Measurements from ENCODE around the gene MINDY4.

The MINDY4 gene

DNA sequence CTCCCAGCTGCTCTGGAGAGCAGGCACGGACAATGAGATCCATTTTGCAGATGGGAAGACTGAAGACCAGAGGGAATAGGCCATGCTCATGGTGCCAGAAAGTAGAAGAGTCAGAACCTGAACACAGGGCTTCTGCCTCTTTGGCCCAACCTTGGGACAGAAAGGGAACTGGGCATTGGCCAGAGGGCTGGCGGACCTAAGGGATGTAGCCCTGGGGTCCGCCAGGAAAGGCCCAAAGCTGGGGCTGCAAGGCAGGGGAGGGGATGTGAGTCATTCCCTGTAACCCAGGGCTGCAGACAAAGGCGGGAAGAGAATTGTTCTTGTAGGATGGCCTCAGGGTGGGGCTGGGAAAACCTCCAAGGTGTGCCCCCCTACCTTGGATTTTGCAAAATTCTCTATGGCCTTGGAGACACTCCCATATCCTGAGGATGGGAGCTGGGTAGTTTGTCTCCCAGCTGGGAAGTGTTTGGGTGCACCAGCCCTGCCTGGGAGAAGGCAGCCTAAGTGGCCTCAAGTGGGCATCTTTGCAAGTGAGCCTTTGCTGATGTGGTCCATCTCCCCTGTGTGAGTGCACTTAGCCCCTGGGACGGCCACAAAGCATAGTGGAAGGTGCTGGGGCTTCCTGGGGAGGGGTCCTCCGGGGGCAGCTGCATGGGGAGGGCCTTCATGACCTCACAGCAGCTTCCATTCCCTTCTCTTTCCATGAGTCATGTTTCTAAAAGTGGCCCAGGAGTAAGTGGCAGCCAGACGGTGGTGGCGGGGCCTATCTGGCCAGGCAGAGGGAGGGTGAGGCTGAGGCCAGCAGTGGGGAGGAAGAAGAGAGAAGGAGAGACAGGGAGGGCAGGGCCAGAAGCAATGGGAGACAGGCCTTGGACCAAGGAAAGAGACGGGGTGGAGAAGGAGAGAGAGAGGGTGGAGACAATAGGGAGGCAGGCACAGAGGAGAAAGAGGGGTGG lies 149.6 kb downstream of the MINDY4 start:
- DNase-seq: peak; percentile 4

- peak; percentile 8 for DNase-seq
Measured at GRCh38 chr7:30921540-30922401, 150.6 kb downstream of the MINDY4 start.

- DNase-seq: peak; percentile 5
Measured at GRCh38 chr7:30922596-30922995, 151.4 kb downstream of the MINDY4 start.

- DNase-seq: peak; percentile 9
Measured at GRCh38 chr7:30923009-30923773, 152.0 kb downstream of the MINDY4 start.

GRCh38 chr7:30923774-30924413 lies 152.7 kb downstream of the MINDY4 start:
- peak; percentile 9 for DNase-seq

DNA sequence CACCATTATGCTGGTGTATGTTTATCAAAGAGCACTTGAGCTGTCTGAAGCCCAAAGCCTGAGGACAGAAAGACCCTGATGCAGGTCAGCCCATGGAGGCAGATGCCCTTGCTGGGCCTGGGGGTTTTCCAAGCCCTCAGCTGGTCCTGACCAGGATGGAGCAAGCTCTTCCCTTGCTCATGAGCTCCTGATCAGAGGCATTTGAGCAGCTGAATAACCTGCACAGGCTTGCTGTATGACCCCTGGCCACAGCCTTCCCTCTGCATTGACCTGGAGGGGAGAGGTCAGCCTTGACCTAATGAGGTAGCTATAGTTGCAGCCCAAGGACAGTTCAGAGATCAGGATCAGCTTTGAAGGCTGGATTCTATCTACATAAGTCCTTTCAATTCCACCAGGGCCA lies 153.4 kb downstream of the MINDY4 start:
- peak; percentile 2 for DNase-seq

- peak; percentile 5 for DNase-seq
Measured at GRCh38 chr7:30925117-30925516, 153.9 kb downstream of the MINDY4 start.

GRCh38 chr7:30925913-30926312 lies 154.7 kb downstream of the MINDY4 start:
- no peak for DNase-seq

DNA sequence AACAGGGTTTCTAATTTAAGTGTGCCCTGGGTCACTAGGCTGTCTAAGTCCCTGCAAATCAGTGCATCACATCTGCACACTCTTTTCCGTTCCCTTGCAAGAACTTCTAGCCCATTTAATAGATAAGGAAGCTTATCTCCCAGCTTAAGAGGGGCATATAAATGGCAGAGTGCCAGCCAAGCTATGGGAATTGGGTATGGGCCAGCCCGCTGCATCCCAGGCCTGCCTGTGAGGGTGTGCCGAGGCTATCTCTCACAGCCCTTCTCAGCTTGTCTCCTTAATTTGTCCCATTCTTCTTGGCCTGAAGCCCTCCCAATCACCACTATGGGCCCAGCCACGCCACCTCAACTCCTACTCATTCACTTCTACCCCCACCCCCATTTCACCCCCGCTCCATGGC lies 155.1 kb downstream of the MINDY4 start:
- DNase-seq: peak; percentile 4

DNA sequence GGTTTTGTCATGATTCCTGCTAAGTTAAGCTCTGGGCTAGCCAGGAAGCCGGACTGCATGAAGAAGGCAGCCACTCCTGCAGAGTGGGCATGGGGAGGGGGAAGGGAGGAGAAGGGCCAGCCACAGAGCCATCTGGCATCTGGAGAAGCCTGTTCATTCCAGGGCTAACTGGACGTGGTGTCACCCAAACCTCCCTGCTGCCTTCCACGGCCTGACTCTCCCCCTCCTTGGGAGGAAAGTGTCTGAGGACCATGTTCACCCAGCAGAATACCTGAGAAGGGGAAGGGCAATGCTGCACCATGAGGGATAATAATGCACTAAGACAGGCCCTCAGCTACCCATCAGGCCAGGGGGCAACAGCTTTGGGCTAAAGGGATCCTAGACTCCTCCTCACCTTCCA lies 155.8 kb downstream of the MINDY4 start:
- DNase-seq: peak; percentile 5

DNA sequence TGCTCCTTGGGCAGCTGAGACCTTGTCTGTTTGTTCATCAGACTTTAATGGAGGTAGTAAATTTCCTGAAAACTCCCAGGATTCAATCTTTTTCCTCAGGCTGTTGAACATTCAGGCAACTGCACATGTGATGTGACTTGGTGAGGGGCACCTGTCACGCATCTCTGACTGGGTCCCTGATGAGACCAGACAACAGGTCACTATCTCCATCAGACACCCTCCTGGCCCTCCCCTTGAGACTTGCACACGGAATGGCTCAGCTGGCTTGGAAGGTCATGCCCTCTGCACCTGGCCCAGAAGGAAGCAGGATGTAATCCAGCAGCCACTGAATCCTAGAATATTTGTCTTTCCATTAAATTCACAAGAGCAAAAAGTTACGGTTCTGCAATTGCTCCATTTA lies 156.3 kb downstream of the MINDY4 start:
- no peak for DNase-seq

- DNase-seq: peak; percentile 4
Measured at GRCh38 chr7:30928254-30928872, 157.1 kb downstream of the MINDY4 start.

DNA sequence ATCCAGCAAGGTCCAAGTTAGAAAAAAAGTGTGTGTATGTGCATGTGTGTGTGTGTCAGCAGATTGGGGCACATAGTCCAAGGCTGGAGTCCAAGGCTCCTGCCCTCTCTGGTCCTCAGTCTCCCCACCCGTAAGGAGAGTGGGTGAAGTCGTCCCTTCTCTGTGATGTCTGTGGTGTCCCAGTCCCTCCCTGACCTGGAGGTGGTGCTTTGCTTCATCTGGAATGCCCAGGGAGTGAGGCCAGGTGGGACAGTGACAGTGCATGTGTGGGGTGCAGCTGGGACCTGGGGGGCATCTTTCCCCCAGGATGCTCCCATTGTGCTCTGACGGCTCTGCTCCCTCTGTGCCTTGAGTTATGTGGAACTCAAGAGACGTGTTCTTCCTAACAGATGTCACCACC lies 158.5 kb downstream of the MINDY4 start:
- no peak for DNase-seq

GRCh38 chr7:30930621-30931020 lies 159.4 kb downstream of the MINDY4 start:
- DNase-seq: no peak

- DNase-seq: no peak
Measured at GRCh38 chr7:30931161-30931928, 160.1 kb downstream of the MINDY4 start.

DNA sequence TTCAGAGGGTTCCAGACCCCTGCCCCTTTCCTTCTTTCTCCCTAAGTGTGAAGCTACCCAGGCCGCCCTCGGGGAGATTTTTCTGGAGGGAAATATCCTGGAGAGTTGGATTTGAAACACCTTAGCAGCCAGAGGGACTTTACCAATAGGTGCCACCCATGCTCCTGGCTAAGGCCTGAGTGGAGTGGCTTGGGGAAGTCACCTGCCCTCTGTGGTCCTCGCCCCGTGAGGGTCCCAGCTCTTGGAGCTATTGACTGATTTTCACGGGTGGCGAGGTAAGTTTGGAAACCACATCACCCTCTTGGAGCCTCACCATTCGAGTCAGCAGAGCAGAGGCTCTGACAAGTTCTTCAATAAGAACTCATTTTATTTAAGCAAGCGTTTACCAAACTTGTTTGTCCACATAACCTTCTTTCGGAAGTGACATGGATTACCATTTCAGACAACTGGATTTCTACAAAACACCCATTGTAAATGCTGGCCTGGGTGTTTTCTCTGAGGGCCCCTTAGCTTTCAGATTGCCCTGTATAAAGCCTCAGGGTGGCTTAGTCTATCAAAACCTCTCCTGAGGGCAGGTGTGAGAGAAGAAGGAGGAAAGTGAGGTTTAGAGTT lies 160.8 kb downstream of the MINDY4 start:
- DNase-seq: no peak

- DNase-seq: no peak
Measured at GRCh38 chr7:30932562-30932961, 161.3 kb downstream of the MINDY4 start.

DNA sequence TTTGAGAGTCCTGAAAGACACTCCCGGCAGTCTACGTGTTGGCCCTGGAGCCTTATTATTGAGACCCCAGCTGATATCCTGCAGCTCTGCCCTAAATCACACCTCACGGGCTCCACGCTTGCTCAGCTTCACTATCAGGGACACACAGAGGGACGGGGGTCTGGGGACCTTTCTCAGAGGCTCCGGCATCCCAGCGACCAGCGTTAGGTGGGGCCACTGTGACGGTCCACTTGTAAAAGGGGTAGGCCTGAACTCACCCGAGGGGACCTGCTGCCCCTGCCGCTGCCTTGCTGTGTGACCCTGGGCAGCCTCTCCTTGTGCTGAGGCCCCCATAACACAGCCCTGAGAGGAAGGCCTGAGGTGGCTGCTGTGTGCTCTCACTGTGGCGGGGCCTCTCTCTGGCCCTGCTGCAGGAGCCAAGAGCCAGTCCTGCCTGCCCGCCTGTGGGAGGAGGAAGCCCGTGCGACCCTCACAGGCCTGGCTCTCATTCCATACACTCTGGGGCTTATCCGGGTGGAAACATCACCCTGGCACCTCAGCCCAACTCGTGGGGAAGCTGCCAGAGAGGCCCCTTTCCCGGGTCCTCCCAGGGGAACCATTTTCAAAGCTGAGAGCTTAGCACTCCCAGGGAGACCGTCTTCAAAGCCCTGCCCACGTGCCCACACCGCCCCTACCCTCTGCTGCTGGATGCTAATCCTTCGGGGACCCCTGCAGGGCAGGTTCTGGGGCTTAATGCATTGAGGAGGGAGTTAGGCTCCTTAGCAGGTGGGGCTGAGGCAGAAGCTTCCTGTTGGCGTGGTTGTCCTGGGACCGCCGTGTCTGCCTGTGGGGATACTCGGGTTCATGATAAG lies 162.1 kb downstream of the MINDY4 start:
- DNase-seq: no peak

- DNase-seq: no peak
Measured at GRCh38 chr7:30934225-30934624, 163.0 kb downstream of the MINDY4 start.

Data from activated CD8-positive, alpha-beta memory T cell treated with anti-CD3 and anti-CD28 coated beads, Interleukin-2, amount 50 U/mL, for 4 hours (primary cell).